ENCODE measurements around the gene NCKAP5. TPM values are rescaled to one million over a fixed set of nuclear protein-coding genes. Genes with fewer than 3 reads are reported as not detected.
"Not testable (repeated sequence)": the region's sequence is repeated elsewhere in the genome, so short reads cannot be mapped to it uniquely, and the experiment has no call there.

The NCKAP5 gene
- total and polyA plus RNA-seq, 2 of the 13 experiments (the other 11 are each of a cell fraction or from before 2014, with no cell fraction given), result 0.01 TPM; not detected in 1

GRCh38 chr2:133521146-133521745 lies 47.0 kb downstream of the NCKAP5 start:
- ChIA-PET POLR2A (no interaction called here), CTCF (ENCODE audit: low intra/inter-chr PET ratio, low total read pairs) (interaction anchor here (1.4 kb wide), 1 partner anchor 323 kb away, joined by 6 read pairs; no protein-coding TSS in a partner anchor)
- ATAC-seq (no peak), FAIRE-seq (no peak), DNase-seq (ENCODE audit: low spot score) (no peak)
- Histone ChIP-seq H3K4me1 (ENCODE audit: insufficient read depth, low read length) (no peaks in the 10 kb centered on the region), H3K9ac (ENCODE audit: insufficient read depth, low read depth, low read length) (no peak overlapping the region), H3K79me2 (ENCODE audit: insufficient read depth, low read length) (no peaks in the 10 kb centered on the region), H2AFZ (ENCODE audit: low read length) (no peak overlapping the region), H3K4me2 (ENCODE audit: low read depth, low read length) (no peak overlapping the region), H3K9me3 (ENCODE audit: low read length) (no peaks in the 10 kb centered on the region), H4K20me1 (ENCODE audit: insufficient read depth, low read length) (no peaks in the 10 kb centered on the region), H3K27me3 (ENCODE audit: control insufficient read depth in 1 of 2, insufficient read depth in 2 of 2, low read length in 2 of 2) (no peaks in the 10 kb centered on the region), H3K36me3 (replicated peaks in 1 of 2; ENCODE audit: control insufficient read depth in 1 of 2, insufficient read depth in 2 of 2, low read length in 2 of 2) (no peaks in the 10 kb centered on the region), H3K4me3 (replicated peaks in 1 of 3; ENCODE audit: insufficient read depth in 1 of 3, low read depth in 2 of 3, low read length in 3 of 3) (no peak overlapping the region), H3K27ac (ENCODE audit: extremely low read length, insufficient read depth, low read length) (no peak overlapping the region)
- in situ Hi-C loops (cut with HindIII; ENCODE audit: extremely low pct_ligation_motif_present, low pct_unique_long_range_greater_than_20kb), result loop anchor here (5.0 kb wide), 1 partner anchor 316 kb away; no protein-coding TSS in a partner anchor
- TF ChIP-seq KAT8 (CRISPR knock-in tag; IDR thresholded peaks at IDR 0.05) (no peak), CREB1 (IDR thresholded peaks at IDR 0.05) (no peak), CREB1 (CRISPR knock-in tag; IDR thresholded peaks at IDR 0.05) (no peak), MAFK (conservative IDR thresholded peaks at IDR 0.05 in 1 of 2, IDR thresholded peaks at IDR 0.05 in 1 of 2; ENCODE audit: low read length in 2 of 2) (peak; percentile 34 to 53)
- intact Hi-C loops (cut with micrococcal nuclease; ENCODE audit: unreplicated experiment), result no loop called here
- BruUV-seq (replicated peaks), result no TSS peak
- WGBS (ENCODE audit: low lambda C conversion rate), result under 1% methylated on average over 3 of the region's 3 CpGs

DNA sequence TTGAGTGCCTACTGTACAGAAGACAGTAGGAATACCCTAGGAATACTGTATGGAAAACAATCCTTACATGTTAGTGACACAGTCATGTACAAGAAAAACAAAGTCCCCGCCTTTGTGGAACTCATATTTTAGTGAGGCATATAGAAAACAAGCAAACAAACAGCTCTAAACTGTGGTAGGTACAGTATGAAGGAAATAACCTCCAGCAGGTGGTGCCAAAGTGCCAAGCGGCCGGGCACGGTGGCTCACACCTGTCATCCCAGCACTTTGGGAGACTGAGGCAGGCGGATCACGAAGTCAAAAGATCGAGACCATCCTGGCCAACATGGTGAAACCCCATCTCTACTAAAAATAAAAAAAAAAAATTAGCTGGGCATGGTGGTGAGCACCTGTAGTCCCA lies 48.6 kb downstream of the NCKAP5 start:
- POLR2A ChIA-PET; H2AFZ ChIP-seq (ENCODE audit: low read length); H3K4me3 ChIP-seq (replicated peaks in 1 of 3; ENCODE audit: insufficient read depth in 1 of 3, low read depth in 2 of 3, low read length in 3 of 3); H4K20me1 ChIP-seq (ENCODE audit: insufficient read depth, low read length); H3K4me2 ChIP-seq (ENCODE audit: low read depth, low read length); H3K9me3 ChIP-seq (ENCODE audit: low read length); DNase-seq (ENCODE audit: low spot score); H3K36me3 ChIP-seq (replicated peaks in 1 of 2; ENCODE audit: control insufficient read depth in 1 of 2, insufficient read depth in 2 of 2, low read length in 2 of 2); H3K4me1 ChIP-seq (ENCODE audit: insufficient read depth, low read length); FAIRE-seq; H3K27me3 ChIP-seq (ENCODE audit: control insufficient read depth in 1 of 2, insufficient read depth in 2 of 2, low read length in 2 of 2); BruUV-seq (replicated peaks); H3K9ac ChIP-seq (ENCODE audit: insufficient read depth, low read depth, low read length); H3K79me2 ChIP-seq (ENCODE audit: insufficient read depth, low read length); H3K27ac ChIP-seq (ENCODE audit: extremely low read length, insufficient read depth, low read length): not testable (repeated sequence)
- ATAC-seq, result peak; percentile 77
- intact Hi-C loops (cut with micrococcal nuclease; ENCODE audit: unreplicated experiment) (loop anchor here (1.0 to 2.0 kb wide), 3 partner anchors 41 to 325 kb away; no protein-coding TSS in a partner anchor), in situ Hi-C loops (cut with HindIII; ENCODE audit: extremely low pct_ligation_motif_present, low pct_unique_long_range_greater_than_20kb) (loop anchor here (5.0 kb wide), 2 partner anchors 263 to 318 kb away; no protein-coding TSS in a partner anchor)
- TF ChIP-seq CTCF (CRISPR knock-in tag; IDR thresholded peaks at IDR 0.05), result peak; percentile 52
- peak; percentile 31; the same call in 1 of the 2 replicates for TF ChIP-seq RAD21 (CRISPR knock-in tag; IDR thresholded peaks at IDR 0.05)
- TF ChIP-seq STAG1 (CRISPR knock-in tag; IDR thresholded peaks at IDR 0.05), result peak; percentile 64
- TF ChIP-seq SMC3 (IDR thresholded peaks at IDR 0.05; ENCODE audit: low read length), result peak; percentile 44; the same call in 1 of the 2 replicates
- WGBS (ENCODE audit: low lambda C conversion rate), result 3% methylated on average over 7 of the region's 7 CpGs
- CTCF ChIA-PET (ENCODE audit: low intra/inter-chr PET ratio, low total read pairs), result interaction anchor here (2.0 to 2.1 kb wide), 2 partner anchors 260 to 325 kb away, joined by 8 to 9 read pairs; no protein-coding TSS in a partner anchor

Measured in HepG2 (cell line).